PFSK-1 (cell line): ENCODE results near the gene GAGE12J.

ENCODE experiments used
- POLR2AphosphoS5 ChIP-seq: IDR thresholded peaks from 2 replicates; pipeline ENCODE4 v1.6.1; 2012; ENCODE audit warnings: low read depth, mild to moderate bottlenecking, control low read depth, low read length, moderate library complexity
- TAF1 ChIP-seq: IDR thresholded peaks from 2 replicates; pipeline ENCODE4 v1.6.1; 2012; ENCODE audit warnings: low read length, control low read depth, borderline replicate concordance; ENCODE audit not compliant: insufficient read depth

- no peak for TF ChIP-seq POLR2AphosphoS5
- no peak for TF ChIP-seq TAF1
These were observed 35.3 kb upstream of the GAGE12J start for GRCh38 chrX:49286581-49286980.
